Neural cell (in vitro differentiated cells): ENCODE data around the gene NUCB1. TPM values are rescaled to one million over a fixed set of nuclear protein-coding genes. Genes with fewer than 3 reads are reported as not detected.
"Not testable (repeated sequence)": the region's sequence is repeated elsewhere in the genome, so short reads cannot be mapped to it uniquely, and the experiment has no call there.

ENCODE experiments used
- H2AFZ ChIP-seq: fragments of 200-600, 300-800 bp; sonication (generic), shearing (Covaris generic); 2 replicates; pipeline ENCODE4 v1.6.0; 2014; ENCODE audit warnings: low read depth, mild to moderate bottlenecking, antibody characterized with exemption, low read length, moderate library complexity
- H3F3A ChIP-seq: fragments of 200-600 bp; shearing (Covaris generic); 2 replicates; pipeline ENCODE4 v1.6.1; 2016; ENCODE audit warnings: mild to moderate bottlenecking, moderate library complexity, mixed read lengths, antibody characterized with exemption, low read length; ENCODE audit not compliant: insufficient read depth, poor library complexity, severe bottlenecking
- H3K27ac ChIP-seq: fragments of 200-600, 300-800 bp; sonication (generic), shearing (Covaris generic); 2 replicates; pipeline ENCODE4 v1.5.1; 2014; ENCODE audit warnings: mild to moderate bottlenecking, low read length, moderate library complexity
- H3K27me3 ChIP-seq: fragments of 300-800, 200-600 bp; sonication (generic), shearing (Covaris generic); 2 replicates; pipeline ENCODE4 v1.6.0; 2014; ENCODE audit warnings: mild to moderate bottlenecking, low read depth, low read length, moderate library complexity; ENCODE audit not compliant: insufficient read depth
- H3K36me3 ChIP-seq: fragments of 300-800, 200-600 bp; sonication (generic), shearing (Covaris generic); 2 replicates; pipeline ENCODE4 v1.5.1; 2014; ENCODE audit warnings: mild to moderate bottlenecking, antibody characterized with exemption, low read length, moderate library complexity; ENCODE audit not compliant: insufficient read depth
- H3K4me2 ChIP-seq: fragments of 300-800, 200-600 bp; sonication (generic), shearing (Covaris generic); 2 replicates; pipeline ENCODE4 v1.6.0; 2014; ENCODE audit warnings: mild to moderate bottlenecking, low read length
- H3K4me3 ChIP-seq: fragments of 300-800, 200-600 bp; sonication (generic), shearing (Covaris generic); 2 replicates; pipeline ENCODE4 v1.5.1; 2014; ENCODE audit warnings: mild to moderate bottlenecking, low read length, moderate library complexity
- H3K79me2 ChIP-seq: fragments of 200-600 bp; shearing (Covaris generic); replicated peaks from 2 replicates; pipeline ENCODE4 v1.6.0; 2014; ENCODE audit warnings: mild to moderate bottlenecking, low read length, moderate library complexity; ENCODE audit not compliant: insufficient read depth
- H3K9ac ChIP-seq: fragments of 300-800, 200-600 bp; sonication (generic), shearing (Covaris generic); 2 replicates; pipeline ENCODE4 v1.6.1; 2016; ENCODE audit warnings: mild to moderate bottlenecking, low read length, mixed read lengths
- H3K9me2 ChIP-seq: fragments of 200-600 bp; shearing (Covaris generic); 2 replicates; pipeline ENCODE4 v1.6.1; 2016; ENCODE audit warnings: mild to moderate bottlenecking, low read length, mixed read lengths; ENCODE audit not compliant: insufficient read depth
- H3K9me3 ChIP-seq: fragments of 200-600, 300-800 bp; sonication (generic), shearing (Covaris generic); 2 replicates; pipeline ENCODE4 v1.6.1; 2016; ENCODE audit warnings: mild to moderate bottlenecking, mixed run types, low read length, moderate library complexity, mixed read lengths
- H4K20me1 ChIP-seq: fragments of 200-600 bp; shearing (Covaris generic); 2 replicates; pipeline ENCODE4 v1.6.1; 2016; ENCODE audit warnings: mild to moderate bottlenecking, mixed run types; ENCODE audit not compliant: insufficient read depth
- EP300 ChIP-seq: fragments of 450-650 bp; conservative IDR thresholded peaks from 2 replicates; pipeline ENCODE4 v1.6.1; 2014; ENCODE audit warnings: antibody characterized with exemption, mild to moderate bottlenecking, moderate library complexity; ENCODE audit not compliant: poor library complexity, severe bottlenecking
- EZH2 ChIP-seq: fragments of 200-600, 300-800 bp; shearing (Covaris generic), sonication (generic); IDR thresholded peaks from 2 replicates; pipeline ENCODE4 v1.6.1; 2014; ENCODE audit warnings: antibody characterized with exemption, low read length, borderline replicate concordance, mild to moderate bottlenecking; ENCODE audit not compliant: insufficient read depth, poor library complexity, severe bottlenecking
- MXI1 ChIP-seq: fragments of 450-650 bp; conservative IDR thresholded peaks from 2 replicates; pipeline ENCODE4 v1.6.1; 2014; ENCODE audit warnings: antibody characterized with exemption, mild to moderate bottlenecking; ENCODE audit not compliant: poor library complexity, severe bottlenecking
- POLR2AphosphoS5 ChIP-seq: IDR thresholded peaks from 2 replicates; pipeline ENCODE4 v1.6.1; 2012
- RAD21 ChIP-seq: fragments of 450-650 bp; conservative IDR thresholded peaks from 2 replicates; pipeline ENCODE4 v1.6.1; 2014; ENCODE audit warnings: antibody characterized with exemption, mild to moderate bottlenecking, moderate library complexity
- SMC3 ChIP-seq: fragments of 450-650 bp; conservative IDR thresholded peaks from 2 replicates; pipeline ENCODE4 v1.6.1; 2014; ENCODE audit warnings: antibody characterized with exemption, mild to moderate bottlenecking, moderate library complexity; ENCODE audit not compliant: poor library complexity
- TAF1 ChIP-seq: IDR thresholded peaks from 2 replicates; pipeline ENCODE4 v1.6.1; 2012; ENCODE audit warnings: low read depth
- polyA plus RNA-seq: library from polyadenylated mRNA; depleted of rRNA; stranded (reverse); fragments of >200 nt; gene quantifications from 2 replicates; pipeline ENCODE4 v1.2.3, GENCODE V29; 2014
- TF ChIP-seq, protein P1 (sequence below): IDR thresholded peaks from 2 replicates; pipeline ENCODE4 v1.6.1; 2012; ENCODE audit warnings: borderline replicate concordance
- TF ChIP-seq, protein P2 (sequence below): fragments of 450-650 bp; IDR thresholded peaks from 2 replicates; pipeline ENCODE4 v1.5.1; 2014; ENCODE audit warnings: antibody characterized with exemption, mild to moderate bottlenecking, moderate library complexity; ENCODE audit not compliant: poor library complexity, severe bottlenecking

Gene NUCB1
- polyA plus RNA-seq, 1 donor from 2014 or later: 80.0 TPM

GRCh38 chr19:48887861-48888612, 12.1 kb upstream of the NUCB1 start:
- TF ChIP-seq, protein P1, sequence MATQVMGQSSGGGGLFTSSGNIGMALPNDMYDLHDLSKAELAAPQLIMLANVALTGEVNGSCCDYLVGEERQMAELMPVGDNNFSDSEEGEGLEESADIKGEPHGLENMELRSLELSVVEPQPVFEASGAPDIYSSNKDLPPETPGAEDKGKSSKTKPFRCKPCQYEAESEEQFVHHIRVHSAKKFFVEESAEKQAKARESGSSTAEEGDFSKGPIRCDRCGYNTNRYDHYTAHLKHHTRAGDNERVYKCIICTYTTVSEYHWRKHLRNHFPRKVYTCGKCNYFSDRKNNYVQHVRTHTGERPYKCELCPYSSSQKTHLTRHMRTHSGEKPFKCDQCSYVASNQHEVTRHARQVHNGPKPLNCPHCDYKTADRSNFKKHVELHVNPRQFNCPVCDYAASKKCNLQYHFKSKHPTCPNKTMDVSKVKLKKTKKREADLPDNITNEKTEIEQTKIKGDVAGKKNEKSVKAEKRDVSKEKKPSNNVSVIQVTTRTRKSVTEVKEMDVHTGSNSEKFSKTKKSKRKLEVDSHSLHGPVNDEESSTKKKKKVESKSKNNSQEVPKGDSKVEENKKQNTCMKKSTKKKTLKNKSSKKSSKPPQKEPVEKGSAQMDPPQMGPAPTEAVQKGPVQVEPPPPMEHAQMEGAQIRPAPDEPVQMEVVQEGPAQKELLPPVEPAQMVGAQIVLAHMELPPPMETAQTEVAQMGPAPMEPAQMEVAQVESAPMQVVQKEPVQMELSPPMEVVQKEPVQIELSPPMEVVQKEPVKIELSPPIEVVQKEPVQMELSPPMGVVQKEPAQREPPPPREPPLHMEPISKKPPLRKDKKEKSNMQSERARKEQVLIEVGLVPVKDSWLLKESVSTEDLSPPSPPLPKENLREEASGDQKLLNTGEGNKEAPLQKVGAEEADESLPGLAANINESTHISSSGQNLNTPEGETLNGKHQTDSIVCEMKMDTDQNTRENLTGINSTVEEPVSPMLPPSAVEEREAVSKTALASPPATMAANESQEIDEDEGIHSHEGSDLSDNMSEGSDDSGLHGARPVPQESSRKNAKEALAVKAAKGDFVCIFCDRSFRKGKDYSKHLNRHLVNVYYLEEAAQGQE: no peak
- TF ChIP-seq SMC3: no peak
- no peak for TF ChIP-seq POLR2AphosphoS5
- TF ChIP-seq, protein P2, sequence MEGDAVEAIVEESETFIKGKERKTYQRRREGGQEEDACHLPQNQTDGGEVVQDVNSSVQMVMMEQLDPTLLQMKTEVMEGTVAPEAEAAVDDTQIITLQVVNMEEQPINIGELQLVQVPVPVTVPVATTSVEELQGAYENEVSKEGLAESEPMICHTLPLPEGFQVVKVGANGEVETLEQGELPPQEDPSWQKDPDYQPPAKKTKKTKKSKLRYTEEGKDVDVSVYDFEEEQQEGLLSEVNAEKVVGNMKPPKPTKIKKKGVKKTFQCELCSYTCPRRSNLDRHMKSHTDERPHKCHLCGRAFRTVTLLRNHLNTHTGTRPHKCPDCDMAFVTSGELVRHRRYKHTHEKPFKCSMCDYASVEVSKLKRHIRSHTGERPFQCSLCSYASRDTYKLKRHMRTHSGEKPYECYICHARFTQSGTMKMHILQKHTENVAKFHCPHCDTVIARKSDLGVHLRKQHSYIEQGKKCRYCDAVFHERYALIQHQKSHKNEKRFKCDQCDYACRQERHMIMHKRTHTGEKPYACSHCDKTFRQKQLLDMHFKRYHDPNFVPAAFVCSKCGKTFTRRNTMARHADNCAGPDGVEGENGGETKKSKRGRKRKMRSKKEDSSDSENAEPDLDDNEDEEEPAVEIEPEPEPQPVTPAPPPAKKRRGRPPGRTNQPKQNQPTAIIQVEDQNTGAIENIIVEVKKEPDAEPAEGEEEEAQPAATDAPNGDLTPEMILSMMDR: no peak
- no peak for TF ChIP-seq EP300
- TF ChIP-seq MXI1: no peak
- TF ChIP-seq TAF1: no peak
- no peak for TF ChIP-seq EZH2
- TF ChIP-seq RAD21: no peak
- Histone ChIP-seq H3K9me3 (no peaks in the 10 kb centered on the region), H4K20me1 (no peaks in the 10 kb centered on the region), H3K79me2 (no peaks in the 10 kb centered on the region), H3K36me3 (no peaks in the 10 kb centered on the region), H3K9ac (no peak overlapping the region), H2AFZ (no peak overlapping the region), H3K4me2 (no peak overlapping the region), H3F3A (no peaks in the 10 kb centered on the region), H3K9me2 (no peaks in the 10 kb centered on the region), H3K27ac (no peak overlapping the region), H3K4me3 (no peak overlapping the region), H3K27me3 (no peaks in the 10 kb centered on the region)

DNA sequence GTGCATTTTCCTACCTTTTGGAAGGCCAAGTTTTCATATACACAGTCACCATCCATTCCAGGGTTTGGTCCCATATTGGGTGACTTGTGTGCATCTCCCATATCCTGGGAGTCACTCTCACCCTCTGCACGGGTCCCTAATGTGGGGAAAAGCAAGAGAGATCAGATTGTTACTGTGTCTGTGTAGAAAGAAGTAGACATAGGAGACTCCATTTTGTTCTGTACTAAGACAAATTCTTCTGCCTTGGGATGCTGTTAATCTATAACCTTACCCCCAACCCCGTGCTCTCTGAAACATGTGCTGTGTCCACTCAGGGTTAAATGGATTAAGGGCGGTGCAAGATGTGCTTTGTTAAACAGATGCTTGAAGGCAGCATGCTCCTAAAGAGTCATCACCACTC, 10.6 kb upstream of the NUCB1 start:
- H4K20me1 ChIP-seq, H2AFZ ChIP-seq, H3F3A ChIP-seq, H3K9ac ChIP-seq, H3K9me2 ChIP-seq, H3K4me3 ChIP-seq, H3K27me3 ChIP-seq, H3K9me3 ChIP-seq, H3K79me2 ChIP-seq, H3K27ac ChIP-seq, H3K4me2 ChIP-seq, H3K36me3 ChIP-seq: not testable (repeated sequence)
